Spleen (tissue), 7 donors: ENCODE measurements around the gene LSAMP.

Experiments
- CTCF ChIP-seq, 11 experiments: fragments of 200-600 bp in 7 of 11; fragments of 450-650 bp in 4 of 11; sonication (generic) in 4 of 11; IDR thresholded peaks in 8 of 11; conservative IDR thresholded peaks in 3 of 11; 1 replicate in 7 of 11; 2 replicates in 4 of 11; pipeline versions ENCODE4 v1.4.0 to v1.8.0; 2016 to 2021; ENCODE audit warnings: antibody characterized with exemption in 11 of 11, inconsistent platforms in 4 of 11, mild to moderate bottlenecking in 1 of 11
- POLR2A ChIP-seq, 3 donors: fragments of 450-650 bp; IDR thresholded peaks; one replicate each; pipeline ENCODE4 v1.5.1; 2017; ENCODE audit warnings: antibody characterized with exemption in 3 of 3, mild to moderate bottlenecking in 1 of 3
- POLR2AphosphoS5 ChIP-seq, 3 donors: sonication (generic); formaldehyde crosslinking; IDR thresholded peaks; one replicate each; pipeline ENCODE4 v1.5.1; 2017; ENCODE audit warnings: antibody characterized with exemption in 3 of 3
- donor health status: DM: no; HTN: no; CAD: no; lungs with moderate emphysema.
- donor health status: DM: no; HTN: no; CAD: no.
- donor health status: DM: no; HTN: no; CAD: no.

GRCh38 chr3:115968871-115969270, 476.4 kb downstream of the LSAMP start:
- no peak for TF ChIP-seq CTCF (IDR thresholded peaks at IDR 0.05 in 8 of 11, conservative IDR thresholded peaks at IDR 0.05 in 3 of 11)
- TF ChIP-seq POLR2A (IDR thresholded peaks at IDR 0.05), result no peak
- no peak for TF ChIP-seq POLR2AphosphoS5 (IDR thresholded peaks at IDR 0.05)
